GM06990 (cell line): ENCODE results near the gene CFAP299.

Experiments
- DNase-seq: peaks from one replicate; pipeline ENCODE4 v3.0.0-alpha.2; 2011; ENCODE audit not compliant: insufficient read length; ENCODE audit errors: extremely low read depth
- H3K27me3 ChIP-seq: replicated peaks from 2 replicates; pipeline ENCODE4 v1.6.0; 2011; ENCODE audit warnings: low read length; ENCODE audit not compliant: control insufficient read depth, insufficient read depth
- H3K36me3 ChIP-seq: 2 replicates; pipeline ENCODE4 v1.5.1; 2011; ENCODE audit warnings: low read length; ENCODE audit not compliant: control insufficient read depth, insufficient read depth
- H3K4me3 ChIP-seq: replicated peaks from 2 replicates; pipeline ENCODE4 v1.5.1; 2011; ENCODE audit warnings: low read depth, mild to moderate bottlenecking, control low read depth, low read length
- CTCF ChIP-seq: IDR thresholded peaks from 2 replicates; pipeline ENCODE4 v1.5.1; 2011; ENCODE audit warnings: low read length, control low read depth, mild to moderate bottlenecking, inconsistent platforms; ENCODE audit not compliant: insufficient read depth, poor library complexity, severe bottlenecking

Gene CFAP299

GRCh38 chr4:80526697-80527096, 191.2 kb downstream of the CFAP299 start:
- TF ChIP-seq CTCF: no peak
- no peaks in the 10 kb centered on the region for H3K36me3 ChIP-seq
- no peaks in the 10 kb centered on the region for H3K27me3 ChIP-seq
- no peak for DNase-seq
- no peak overlapping the region for H3K4me3 ChIP-seq

DNA sequence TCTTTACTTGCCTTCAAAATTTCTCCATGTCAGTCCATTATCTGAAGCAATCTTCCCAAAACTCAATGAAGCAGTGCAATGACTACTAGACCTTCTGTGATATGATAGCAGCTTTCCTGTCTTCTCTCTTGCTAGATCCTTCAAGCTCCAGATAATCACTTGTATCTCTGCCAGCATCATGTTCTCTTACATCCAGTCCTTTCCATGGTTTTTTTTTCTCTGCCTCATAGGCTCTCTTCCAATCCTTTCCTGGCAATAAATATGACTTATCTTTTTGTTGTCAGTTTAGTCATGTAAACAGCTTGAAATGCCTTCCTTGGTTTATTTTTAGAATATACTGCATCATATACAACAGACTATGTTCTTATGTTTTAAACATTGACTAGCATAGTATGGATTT, 193.5 kb downstream of the CFAP299 start:
- no peak for DNase-seq
- TF ChIP-seq CTCF: no peak

DNA sequence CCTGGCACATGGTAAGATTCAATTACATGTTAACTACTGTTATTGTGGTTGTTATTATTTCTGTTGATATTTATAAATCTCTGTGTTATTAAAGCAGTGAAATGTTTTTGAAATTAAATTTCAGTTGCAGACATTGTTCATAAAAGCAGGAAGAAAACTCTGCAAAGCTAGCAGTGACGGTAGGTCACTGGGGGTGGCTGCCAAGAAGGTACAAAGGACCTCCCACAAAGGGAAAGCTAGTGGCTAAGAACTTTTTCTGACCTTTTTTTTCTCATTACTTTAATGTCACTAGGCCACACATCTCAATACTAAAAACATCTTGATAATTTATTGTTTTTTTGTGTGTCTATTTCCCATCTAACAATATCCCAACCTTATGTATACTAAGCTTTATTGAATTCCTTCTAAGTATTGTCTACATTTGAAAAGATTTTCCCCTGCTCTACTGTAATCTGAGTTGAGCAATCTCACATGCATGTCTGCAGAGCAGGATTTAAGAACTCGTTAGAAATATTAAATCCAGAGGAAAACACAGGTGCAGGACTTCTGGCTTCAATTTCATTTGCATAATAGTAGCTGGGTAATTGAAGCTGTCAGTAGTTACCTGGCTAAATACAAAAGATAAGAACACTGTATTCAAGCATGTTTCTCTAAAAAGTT, 197.3 kb downstream of the CFAP299 start:
- Histone ChIP-seq H3K27me3 (no peaks in the 10 kb centered on the region), H3K36me3 (no peaks in the 10 kb centered on the region), H3K4me3 (no peak overlapping the region)
- no peak for DNase-seq
- no peak for TF ChIP-seq CTCF

More for the DNA sequence above, 193.5 kb downstream of the CFAP299 start:
- Histone ChIP-seq H3K36me3 (no peaks in the 10 kb centered on the region), H3K27me3 (no peaks in the 10 kb centered on the region), H3K4me3 (no peak overlapping the region)

DNA sequence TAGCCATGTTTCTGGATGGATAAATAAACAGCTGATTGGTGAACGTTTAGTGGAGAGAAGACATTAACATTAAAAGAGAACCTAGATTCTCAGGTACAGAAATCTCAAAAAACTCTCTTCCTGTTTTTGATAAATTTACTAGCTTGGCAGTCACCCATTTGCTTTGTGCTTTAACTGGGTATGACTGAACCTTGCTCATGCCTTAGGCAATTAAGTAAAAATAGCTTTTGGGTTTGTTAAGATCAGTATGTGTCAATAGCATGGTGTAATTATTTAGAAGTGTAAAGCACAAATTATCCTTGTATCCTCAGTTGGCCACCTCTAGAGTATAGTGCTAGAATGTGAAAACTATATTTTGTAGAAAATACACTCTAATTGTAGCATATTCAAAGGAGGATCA, 200.0 kb downstream of the CFAP299 start:
- Histone ChIP-seq H3K27me3 (no peaks in the 10 kb centered on the region), H3K4me3 (no peak overlapping the region), H3K36me3 (no peaks in the 10 kb centered on the region)
- DNase-seq: no peak
- no peak for TF ChIP-seq CTCF

- TF ChIP-seq CTCF: no peak
- no peaks in the 10 kb centered on the region for H3K27me3 ChIP-seq
- H3K36me3 ChIP-seq: no peaks in the 10 kb centered on the region
- no peak for DNase-seq
- H3K4me3 ChIP-seq: no peak overlapping the region
These were observed 202.9 kb downstream of the CFAP299 start for GRCh38 chr4:80538276-80538926.
